ENCODE measurements around the gene ANKRD44.
A peak's percentile ranks its signal among the peaks of the same experiment; 100 is the strongest.

ANKRD44 gene

DNA sequence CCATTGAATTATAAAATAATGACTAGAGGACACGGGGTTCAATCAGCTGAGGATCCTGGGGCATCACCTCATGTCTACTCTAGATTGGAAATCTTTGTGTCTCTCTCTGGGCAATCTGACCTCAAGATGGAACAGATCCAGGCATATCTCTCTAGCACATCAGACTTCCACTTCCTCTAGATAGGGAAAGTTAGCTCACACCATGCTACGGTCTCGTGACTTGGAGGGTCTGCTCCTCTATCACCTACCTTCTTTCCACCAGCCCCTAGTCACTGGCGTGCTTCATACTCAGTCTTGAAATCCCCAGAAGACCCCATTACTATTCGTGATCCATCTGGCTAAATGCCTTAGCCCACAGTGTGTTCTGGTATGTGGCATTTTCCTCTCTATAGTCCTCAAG is 148.8 kb downstream of the ANKRD44 start:
- TF ChIP-seq, protein P1, sequence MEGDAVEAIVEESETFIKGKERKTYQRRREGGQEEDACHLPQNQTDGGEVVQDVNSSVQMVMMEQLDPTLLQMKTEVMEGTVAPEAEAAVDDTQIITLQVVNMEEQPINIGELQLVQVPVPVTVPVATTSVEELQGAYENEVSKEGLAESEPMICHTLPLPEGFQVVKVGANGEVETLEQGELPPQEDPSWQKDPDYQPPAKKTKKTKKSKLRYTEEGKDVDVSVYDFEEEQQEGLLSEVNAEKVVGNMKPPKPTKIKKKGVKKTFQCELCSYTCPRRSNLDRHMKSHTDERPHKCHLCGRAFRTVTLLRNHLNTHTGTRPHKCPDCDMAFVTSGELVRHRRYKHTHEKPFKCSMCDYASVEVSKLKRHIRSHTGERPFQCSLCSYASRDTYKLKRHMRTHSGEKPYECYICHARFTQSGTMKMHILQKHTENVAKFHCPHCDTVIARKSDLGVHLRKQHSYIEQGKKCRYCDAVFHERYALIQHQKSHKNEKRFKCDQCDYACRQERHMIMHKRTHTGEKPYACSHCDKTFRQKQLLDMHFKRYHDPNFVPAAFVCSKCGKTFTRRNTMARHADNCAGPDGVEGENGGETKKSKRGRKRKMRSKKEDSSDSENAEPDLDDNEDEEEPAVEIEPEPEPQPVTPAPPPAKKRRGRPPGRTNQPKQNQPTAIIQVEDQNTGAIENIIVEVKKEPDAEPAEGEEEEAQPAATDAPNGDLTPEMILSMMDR (IDR thresholded peaks at IDR 0.05; ENCODE audit: control insufficient read depth, extremely low read depth, insufficient read depth), result no peak
- no peak for DNase-seq (ENCODE audit: low read depth)
- H3K4me3 ChIP-seq (ENCODE audit: low read depth, low read length), result no peak overlapping the region

GRCh38 chr2:197159661-197160211 is 150.8 kb downstream of the ANKRD44 start:
- no peak overlapping the region for H3K4me3 ChIP-seq (ENCODE audit: low read depth, low read length)
- DNase-seq (ENCODE audit: low read depth), result no peak
- TF ChIP-seq, protein P1 (IDR thresholded peaks at IDR 0.05; ENCODE audit: control insufficient read depth, extremely low read depth, insufficient read depth), result no peak

GRCh38 chr2:197158591-197159550 is 151.7 kb downstream of the ANKRD44 start:
- TF ChIP-seq, protein P1 (IDR thresholded peaks at IDR 0.05; ENCODE audit: control insufficient read depth, extremely low read depth, insufficient read depth), result no peak
- H3K4me3 ChIP-seq (ENCODE audit: low read depth, low read length), result no peak overlapping the region
- DNase-seq (ENCODE audit: low read depth), result peak; percentile 50

GRCh38 chr2:197157879-197158537 is 152.6 kb downstream of the ANKRD44 start:
- no peak overlapping the region for H3K4me3 ChIP-seq (ENCODE audit: low read depth, low read length)
- TF ChIP-seq, protein P1 (IDR thresholded peaks at IDR 0.05; ENCODE audit: control insufficient read depth, extremely low read depth, insufficient read depth), result no peak
- DNase-seq (ENCODE audit: low read depth), result no peak

DNA sequence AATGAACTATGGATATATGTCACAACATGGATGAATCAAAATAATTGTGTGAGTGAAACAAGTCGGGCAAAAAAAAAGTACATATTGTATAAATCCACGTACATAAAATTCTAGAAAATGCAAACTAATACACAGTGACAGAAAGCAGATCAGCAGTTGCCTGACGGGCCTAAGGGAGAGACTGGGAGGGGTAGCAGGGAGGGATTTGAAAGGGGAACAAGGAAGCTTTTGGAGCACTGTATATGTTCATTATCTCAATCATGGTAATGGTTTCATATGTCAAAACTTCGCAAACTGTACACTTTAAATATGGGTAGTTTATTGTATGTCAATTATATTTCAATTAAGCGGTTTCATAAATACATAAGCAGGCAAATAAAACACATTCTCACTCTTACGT is 153.8 kb downstream of the ANKRD44 start:
- TF ChIP-seq, protein P1 (IDR thresholded peaks at IDR 0.05; ENCODE audit: control insufficient read depth, extremely low read depth, insufficient read depth), result no peak
- DNase-seq (ENCODE audit: low read depth), result no peak
- H3K4me3 ChIP-seq (ENCODE audit: low read depth, low read length), result no peak overlapping the region

DNA sequence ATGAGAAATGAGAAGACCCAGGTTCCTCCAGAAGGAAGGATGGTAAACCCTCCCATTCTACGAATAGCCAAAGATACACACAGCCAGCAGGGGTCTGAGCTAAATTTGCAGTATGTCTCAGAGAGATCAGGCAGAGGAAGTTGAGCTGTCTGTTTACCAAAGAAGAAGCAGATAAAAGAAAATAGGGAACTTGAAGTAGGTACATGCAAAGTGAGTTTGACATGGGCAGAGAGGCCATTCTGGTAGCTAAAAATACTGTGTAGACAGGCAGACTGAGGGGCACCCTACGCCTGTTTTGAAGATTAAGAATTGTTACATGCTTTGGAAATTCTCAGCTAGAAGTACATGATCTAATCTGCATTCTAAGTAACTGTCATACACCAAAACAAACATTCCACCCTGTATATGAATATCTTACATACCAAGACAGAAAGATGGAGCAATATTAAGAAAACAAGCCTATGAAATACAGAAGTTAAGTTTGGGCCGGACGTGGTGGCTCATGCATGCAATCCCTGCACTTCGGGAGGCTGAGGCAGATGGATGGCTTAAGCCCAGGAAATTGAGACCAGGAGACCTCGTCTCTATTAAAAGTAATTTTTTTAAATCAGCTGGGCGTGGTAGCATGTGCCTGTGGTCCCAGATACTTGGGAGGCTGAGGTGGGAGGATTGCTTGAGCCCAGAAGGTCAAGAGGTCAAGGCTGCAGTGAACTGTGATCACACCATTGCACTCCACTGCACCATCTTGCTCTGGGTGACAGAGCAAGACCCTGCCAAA is 157.9 kb downstream of the ANKRD44 start:
- TF ChIP-seq, protein P1 (IDR thresholded peaks at IDR 0.05; ENCODE audit: control insufficient read depth, extremely low read depth, insufficient read depth), result no peak
- H3K4me3 ChIP-seq (ENCODE audit: low read depth, low read length), result no peak overlapping the region
- no peak for DNase-seq (ENCODE audit: low read depth)
